SJSA1 (cell line): Measurements from ENCODE around the gene LRMDA. TPM values are rescaled to one million over a fixed set of nuclear protein-coding genes. Genes with fewer than 3 reads are reported as not detected.

ENCODE experiments used
- DNase-seq, 2 experiments: peaks; one replicate each; pipeline ENCODE4 v3.0.0-alpha.2; 2015 to 2020; ENCODE audit warnings: low spot score in 2 of 2, low read depth in 1 of 2
- H3K27ac ChIP-seq: fragments of 250-450 bp; sonication (Bioruptor Pico); 2 replicates; pipeline ENCODE4 v1.5.1; 2020; ENCODE audit warnings: mild to moderate bottlenecking, moderate library complexity
- H3K27me3 ChIP-seq: fragments of 250-450 bp; sonication (Bioruptor Pico); replicated peaks from 2 replicates; pipeline ENCODE4 v1.5.1; 2020; ENCODE audit warnings: mild to moderate bottlenecking, moderate library complexity
- H3K36me3 ChIP-seq: fragments of 250-450 bp; sonication (Bioruptor Pico); 2 replicates; pipeline ENCODE4 v1.5.1; 2020; ENCODE audit warnings: mild to moderate bottlenecking
- H3K4me1 ChIP-seq: fragments of 250-450 bp; sonication (Bioruptor Pico); replicated peaks from 2 replicates; pipeline ENCODE4 v1.6.1; 2021; ENCODE audit warnings: mild to moderate bottlenecking
- H3K4me3 ChIP-seq: fragments of 250-450 bp; sonication (Bioruptor Pico); 2 replicates; pipeline ENCODE4 v1.5.1; 2020; ENCODE audit warnings: mild to moderate bottlenecking
- H3K9me3 ChIP-seq: fragments of 250-450 bp; sonication (Bioruptor Pico); replicated peaks from 2 replicates; pipeline ENCODE4 v1.5.1; 2020; ENCODE audit warnings: mild to moderate bottlenecking
- total RNA-seq: library from RNA; depleted of rRNA; stranded (reverse); fragments of >200 nt; shearing (Covaris generic); gene quantifications from 2 replicates; pipeline ENCODE4 v1.2.3, GENCODE V29; 2014

The LRMDA gene
- total RNA-seq, 1 experiment from 2014 or later: not detected

DNA sequence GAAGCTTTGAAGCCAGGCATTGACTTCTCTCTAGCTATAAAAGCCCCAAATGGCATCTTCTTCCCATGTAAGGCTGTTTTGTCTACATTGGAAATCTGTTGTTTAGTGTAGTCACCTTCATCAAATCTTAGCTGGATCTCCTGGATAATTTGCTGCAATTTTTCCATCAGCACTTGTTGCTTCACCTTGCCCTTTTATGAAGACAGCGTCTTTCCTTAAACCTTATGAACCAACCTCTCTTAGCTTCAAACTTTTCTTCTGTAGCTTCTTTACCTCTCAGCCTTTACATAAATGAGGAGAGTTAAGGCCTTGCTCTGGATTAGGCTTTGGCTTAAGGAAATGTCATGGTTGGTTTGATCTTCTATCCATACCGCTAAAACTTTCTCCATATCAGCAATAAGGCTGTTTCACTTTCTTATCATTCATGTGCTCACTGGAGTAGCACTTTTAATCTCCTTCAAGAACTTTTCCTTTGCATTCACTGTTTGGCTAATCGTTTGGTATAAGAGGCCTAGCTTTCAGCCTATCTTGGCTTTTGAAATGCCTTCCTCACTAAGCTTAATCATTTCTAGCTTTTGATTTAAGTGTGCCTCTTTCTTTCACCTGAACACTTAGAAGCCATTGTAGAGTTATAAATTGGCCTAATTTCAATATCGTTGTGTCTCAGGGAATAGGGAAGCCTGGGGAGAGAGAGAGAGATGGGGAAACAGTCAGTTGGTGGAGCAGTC, 803.2 kb downstream of the LRMDA start:
- no peaks in the 10 kb centered on the region for H3K4me1 ChIP-seq
- DNase-seq: no peak
- H3K9me3 ChIP-seq: no peaks in the 10 kb centered on the region
- H3K27me3 ChIP-seq: no peaks in the 10 kb centered on the region
- H3K36me3 ChIP-seq: no peaks in the 10 kb centered on the region
- H3K27ac ChIP-seq: no peak overlapping the region
- no peak overlapping the region for H3K4me3 ChIP-seq

GRCh38 chr10:76236356-76236755, 804.9 kb downstream of the LRMDA start:
- Histone ChIP-seq H3K4me3 (no peak overlapping the region), H3K36me3 (no peaks in the 10 kb centered on the region), H3K27ac (no peak overlapping the region), H3K27me3 (no peaks in the 10 kb centered on the region), H3K4me1 (no peaks in the 10 kb centered on the region), H3K9me3 (no peaks in the 10 kb centered on the region)
- no peak for DNase-seq

GRCh38 chr10:76242956-76243355, 811.5 kb downstream of the LRMDA start:
- no peaks in the 10 kb centered on the region for H3K36me3 ChIP-seq
- no peaks in the 10 kb centered on the region for H3K4me1 ChIP-seq
- H3K27ac ChIP-seq: no peak overlapping the region
- H3K27me3 ChIP-seq: no peaks in the 10 kb centered on the region
- no peaks in the 10 kb centered on the region for H3K9me3 ChIP-seq
- H3K4me3 ChIP-seq: no peak overlapping the region
- DNase-seq: no peak

DNA sequence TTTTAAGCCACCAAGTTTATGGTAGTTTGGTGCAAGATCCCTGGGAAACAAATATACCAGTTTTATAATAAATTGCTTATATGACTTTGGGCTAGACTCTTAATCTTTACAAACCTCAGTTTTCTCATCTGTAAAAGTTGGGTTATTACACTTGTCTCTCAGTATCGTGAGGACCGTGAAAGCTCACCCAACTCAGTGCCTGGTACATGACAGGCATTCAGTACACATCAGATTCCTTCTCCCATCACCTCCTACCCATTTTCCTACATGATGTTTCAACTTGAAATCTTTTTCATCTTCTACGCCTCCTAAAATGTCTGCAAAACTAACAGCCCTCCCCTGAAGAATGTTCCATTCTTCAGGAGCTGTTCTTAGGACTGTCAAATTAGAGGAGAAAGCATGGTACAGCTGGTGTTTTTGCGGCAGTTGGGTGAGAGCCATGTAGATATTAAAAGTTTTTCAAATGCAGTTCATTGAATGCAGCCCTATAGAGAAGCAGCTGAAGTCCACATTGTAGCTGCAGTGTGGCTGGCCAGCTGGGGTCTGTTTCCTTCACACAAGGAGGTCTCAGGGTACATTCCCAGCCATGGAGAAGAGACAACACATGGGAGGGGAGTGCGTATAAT, 812.8 kb downstream of the LRMDA start:
- DNase-seq: no peak
- Histone ChIP-seq H3K4me1 (no peaks in the 10 kb centered on the region), H3K36me3 (no peaks in the 10 kb centered on the region), H3K27ac (no peak overlapping the region), H3K9me3 (no peaks in the 10 kb centered on the region), H3K4me3 (no peak overlapping the region), H3K27me3 (no peaks in the 10 kb centered on the region)

GRCh38 chr10:76245951-76246495, 814.6 kb downstream of the LRMDA start:
- Histone ChIP-seq H3K27ac (no peak overlapping the region), H3K4me3 (no peak overlapping the region), H3K4me1 (no peaks in the 10 kb centered on the region), H3K36me3 (no peaks in the 10 kb centered on the region), H3K9me3 (no peaks in the 10 kb centered on the region), H3K27me3 (no peaks in the 10 kb centered on the region)
- no peak for DNase-seq

- no peaks in the 10 kb centered on the region for H3K4me1 ChIP-seq
- no peak for DNase-seq
- H3K4me3 ChIP-seq: no peak overlapping the region
- H3K27ac ChIP-seq: no peak overlapping the region
- no peaks in the 10 kb centered on the region for H3K27me3 ChIP-seq
- H3K36me3 ChIP-seq: no peaks in the 10 kb centered on the region
- no peaks in the 10 kb centered on the region for H3K9me3 ChIP-seq
Observed at GRCh38 chr10:76248649-76249200, 817.3 kb downstream of the LRMDA start.

DNA sequence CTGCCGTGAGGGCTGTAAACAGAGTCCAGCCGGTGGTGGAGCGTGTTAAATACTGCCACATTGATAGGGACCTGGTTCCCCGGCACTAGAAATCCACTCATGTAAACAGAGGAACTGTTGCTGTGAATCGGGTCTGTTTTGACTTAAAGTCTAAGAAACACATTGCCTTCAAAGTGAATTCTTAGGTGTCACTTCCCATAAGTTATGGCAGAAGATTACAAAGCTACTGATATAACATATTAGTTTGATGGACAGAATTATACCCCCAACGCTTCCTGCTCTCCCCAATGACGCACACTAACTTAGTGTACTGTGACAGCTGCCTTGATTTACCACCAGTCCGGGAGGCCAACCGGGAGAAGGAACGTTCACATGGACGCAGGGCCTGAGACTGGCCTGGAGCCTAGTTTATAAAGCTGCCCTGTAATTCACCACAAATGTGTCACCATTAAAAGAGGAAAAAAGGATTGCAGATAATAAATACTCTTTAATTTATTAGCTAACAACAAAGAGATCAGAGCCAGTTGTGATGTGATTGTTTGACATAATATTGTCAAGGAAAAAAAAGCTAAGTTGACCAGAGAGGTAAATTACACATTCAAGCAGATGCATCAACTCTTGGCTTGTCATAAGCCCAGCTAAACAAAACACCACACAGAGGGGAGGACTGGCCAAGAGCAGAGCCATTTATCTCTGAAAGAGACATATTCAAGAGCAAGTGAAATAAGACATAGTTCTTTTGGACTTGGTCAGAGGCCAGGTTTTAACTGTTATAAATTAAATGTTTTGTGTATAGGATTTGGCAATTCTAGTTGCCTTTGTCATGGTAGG, 820.6 kb downstream of the LRMDA start:
- no peaks in the 10 kb centered on the region for H3K4me1 ChIP-seq
- no peak overlapping the region for H3K4me3 ChIP-seq
- no peak overlapping the region for H3K27ac ChIP-seq
- H3K36me3 ChIP-seq: no peaks in the 10 kb centered on the region
- no peaks in the 10 kb centered on the region for H3K27me3 ChIP-seq
- no peak for DNase-seq
- no peaks in the 10 kb centered on the region for H3K9me3 ChIP-seq

DNA sequence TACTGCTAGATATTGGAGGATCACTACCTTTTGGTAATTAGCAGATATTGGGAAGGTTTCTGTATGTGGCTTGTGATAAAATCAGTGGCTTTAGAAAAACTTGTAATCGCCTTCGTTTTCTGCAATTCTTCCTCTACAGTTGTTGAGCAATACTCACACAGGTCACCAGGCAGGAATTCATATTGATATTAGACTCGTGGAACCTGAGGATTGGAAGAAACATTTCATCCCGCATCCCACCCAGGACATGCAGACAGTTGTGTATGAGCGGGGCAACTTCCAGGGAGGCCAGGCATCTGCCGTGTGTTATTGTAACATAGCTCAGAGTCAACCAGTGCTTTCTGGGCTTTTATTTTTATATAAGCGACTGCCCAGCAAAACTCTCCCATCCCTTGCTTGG, 821.3 kb downstream of the LRMDA start:
- H3K4me1 ChIP-seq: no peaks in the 10 kb centered on the region
- H3K4me3 ChIP-seq: no peak overlapping the region
- no peaks in the 10 kb centered on the region for H3K36me3 ChIP-seq
- DNase-seq: no peak
- no peaks in the 10 kb centered on the region for H3K27me3 ChIP-seq
- no peak overlapping the region for H3K27ac ChIP-seq
- H3K9me3 ChIP-seq: no peaks in the 10 kb centered on the region

DNA sequence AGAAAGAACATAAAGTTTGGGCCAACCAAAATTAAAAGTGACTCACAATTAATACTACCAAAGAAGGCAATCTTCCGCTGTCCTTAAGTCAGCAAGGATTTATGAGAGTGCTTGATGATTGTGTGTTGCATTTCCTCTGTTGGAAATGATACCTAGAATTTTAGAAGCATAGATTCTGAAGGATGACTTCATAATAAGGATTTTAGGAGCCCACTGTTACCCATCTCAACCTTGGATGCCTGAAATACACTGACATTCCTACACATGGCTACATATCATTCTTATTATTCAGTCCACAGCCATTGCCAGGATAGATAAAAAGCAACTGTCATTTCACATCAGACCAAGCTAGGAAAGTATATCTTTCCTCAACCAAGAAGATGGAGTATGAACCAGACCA, 823.8 kb downstream of the LRMDA start:
- no peaks in the 10 kb centered on the region for H3K36me3 ChIP-seq
- no peak for DNase-seq
- no peaks in the 10 kb centered on the region for H3K27me3 ChIP-seq
- no peak overlapping the region for H3K4me3 ChIP-seq
- no peak overlapping the region for H3K27ac ChIP-seq
- H3K4me1 ChIP-seq: no peaks in the 10 kb centered on the region
- H3K9me3 ChIP-seq: no peaks in the 10 kb centered on the region

- Histone ChIP-seq H3K27me3 (no peaks in the 10 kb centered on the region), H3K4me3 (no peak overlapping the region), H3K36me3 (no peaks in the 10 kb centered on the region), H3K9me3 (peaks cover 3% of the 10 kb centered on the region; the same call in 1 of the 2 replicates), H3K4me1 (no peaks in the 10 kb centered on the region), H3K27ac (no peak overlapping the region)
- DNase-seq: no peak
Observed at GRCh38 chr10:76257816-76258215, 826.4 kb downstream of the LRMDA start.

DNA sequence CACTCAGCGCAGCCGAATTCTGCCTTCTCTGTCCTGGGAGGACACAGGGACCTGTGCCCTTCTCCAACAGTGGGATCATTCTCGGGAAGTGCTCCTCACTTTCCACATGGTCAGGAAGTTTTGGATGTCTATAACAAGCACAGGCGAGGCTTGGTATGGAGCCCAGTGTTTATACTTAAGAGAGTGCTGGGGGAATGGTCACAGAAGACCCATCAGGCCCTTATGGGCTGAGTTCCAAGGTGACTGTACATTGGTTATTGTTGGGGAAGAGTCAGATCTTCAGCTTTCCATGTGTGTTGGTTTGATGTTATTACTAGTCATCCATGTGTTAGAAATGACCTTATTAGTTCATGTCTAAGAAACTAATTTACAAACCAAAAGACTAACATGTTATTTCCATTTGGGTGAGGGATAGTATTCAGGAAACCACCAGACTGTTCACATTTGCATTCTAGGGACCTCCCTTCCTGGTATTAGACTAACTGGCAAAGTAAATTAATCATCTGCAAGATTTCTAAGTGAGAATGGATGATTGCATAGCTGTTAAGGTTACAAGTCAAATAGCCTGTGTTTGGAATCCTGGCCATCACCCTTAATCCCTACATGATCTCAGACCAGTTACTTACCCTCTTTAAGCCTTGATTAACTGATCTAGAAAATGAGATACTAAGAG, 834.2 kb downstream of the LRMDA start:
- Histone ChIP-seq H3K4me3 (no peak overlapping the region), H3K9me3 (peaks cover 3% of the 10 kb centered on the region; the same call in 1 of the 2 replicates), H3K36me3 (no peaks in the 10 kb centered on the region), H3K27me3 (no peaks in the 10 kb centered on the region), H3K4me1 (no peaks in the 10 kb centered on the region), H3K27ac (no peak overlapping the region)
- DNase-seq: no peak

- Histone ChIP-seq H3K9me3 (no peaks in the 10 kb centered on the region), H3K36me3 (no peaks in the 10 kb centered on the region), H3K27ac (no peak overlapping the region), H3K4me3 (no peak overlapping the region), H3K27me3 (no peaks in the 10 kb centered on the region), H3K4me1 (no peaks in the 10 kb centered on the region)
- no peak for DNase-seq
Observed at GRCh38 chr10:76268530-76268929, 837.1 kb downstream of the LRMDA start.

DNA sequence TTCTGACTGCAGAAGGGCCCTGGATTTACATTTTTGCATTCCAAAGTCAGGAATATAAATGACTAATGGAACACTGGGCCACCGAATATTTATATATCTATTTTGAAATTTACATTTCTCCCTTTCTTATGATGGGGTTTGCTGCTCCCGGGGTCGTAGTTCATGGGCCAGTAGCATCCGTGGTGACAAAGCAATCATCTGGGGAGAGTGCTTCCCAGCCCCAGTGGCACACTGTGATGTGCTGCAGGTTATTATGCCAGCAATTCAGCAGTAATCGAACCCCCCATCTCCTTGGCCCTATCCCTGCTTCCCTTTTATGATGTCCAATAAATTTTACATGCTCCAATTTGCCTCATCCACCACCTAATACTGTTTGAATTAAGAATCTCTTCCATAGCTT, 837.5 kb downstream of the LRMDA start:
- no peaks in the 10 kb centered on the region for H3K9me3 ChIP-seq
- no peak for DNase-seq
- H3K4me1 ChIP-seq: no peaks in the 10 kb centered on the region
- H3K36me3 ChIP-seq: no peaks in the 10 kb centered on the region
- H3K27me3 ChIP-seq: no peaks in the 10 kb centered on the region
- no peak overlapping the region for H3K4me3 ChIP-seq
- H3K27ac ChIP-seq: no peak overlapping the region
